SK-N-SH treated with all-trans-retinoic acid at 6 μM for 48 hours (cell line): ENCODE data around the gene ARVCF.
A peak's percentile ranks its signal among the peaks of the same experiment; 100 is the strongest.

Source experiments
- ATAC-seq: fragments of 200-7000 bp; cut with Tn5 transposase; 3 replicates; pipeline ENCODE4 v1.9.1; 2020; ENCODE audit warnings: mild to moderate bottlenecking, moderate library complexity
- ARNTL ChIP-seq: fragments of 450-650 bp; formaldehyde crosslinking; IDR thresholded peaks from 2 replicates; pipeline ENCODE4 v1.5.0; 2020; ENCODE audit warnings: low read depth, mild to moderate bottlenecking, moderate library complexity, borderline replicate concordance
- BACH2 ChIP-seq: fragments of 250-450 bp; sonication (Bioruptor Pico); IDR thresholded peaks from 2 replicates; pipeline ENCODE4 v1.9.0; 2021; ENCODE audit warnings: mild to moderate bottlenecking, borderline replicate concordance
- CSDC2 ChIP-seq: fragments of 250-450 bp; sonication (Bioruptor Pico); IDR thresholded peaks from 2 replicates; pipeline ENCODE4 v1.5.0; 2020; ENCODE audit warnings: mild to moderate bottlenecking, moderate library complexity
- ESRRG ChIP-seq: fragments of 250-450 bp; sonication (Bioruptor Pico); IDR thresholded peaks from 2 replicates; pipeline ENCODE4 v1.6.1; 2021; ENCODE audit warnings: mild to moderate bottlenecking
- GLIS3 ChIP-seq: fragments of 250-450 bp; sonication (Bioruptor Pico); IDR thresholded peaks from 2 replicates; pipeline ENCODE4 v1.5.0; 2020; ENCODE audit warnings: mild to moderate bottlenecking, moderate library complexity
- ISL1 ChIP-seq: fragments of 250-450 bp; sonication (Bioruptor Pico); IDR thresholded peaks from 2 replicates; pipeline ENCODE4 v2.1.2; 2022; ENCODE audit warnings: mild to moderate bottlenecking, moderate library complexity
- OSR1 ChIP-seq: fragments of 250-450 bp; sonication (Bioruptor Pico); IDR thresholded peaks from 2 replicates; pipeline ENCODE4 v1.8.0; 2022; ENCODE audit warnings: moderate library complexity, mild to moderate bottlenecking, inconsistent platforms
- PPARA ChIP-seq: fragments of 250-450 bp; sonication (Bioruptor Pico); IDR thresholded peaks from 2 replicates; pipeline ENCODE4 v1.5.0; 2020; ENCODE audit warnings: mild to moderate bottlenecking, borderline replicate concordance
- RARB ChIP-seq: fragments of 250-450 bp; sonication (Bioruptor Pico); IDR thresholded peaks from 2 replicates; pipeline ENCODE4 v1.8.0; 2021; ENCODE audit warnings: mild to moderate bottlenecking, moderate library complexity
- TOX ChIP-seq: fragments of 250-450 bp; sonication (Bioruptor Pico); IDR thresholded peaks from 2 replicates; pipeline ENCODE4 v1.8.0; 2021; ENCODE audit warnings: mild to moderate bottlenecking, moderate library complexity, borderline replicate concordance
- ZC3H10 ChIP-seq: fragments of 250-450 bp; sonication (Bioruptor Pico); IDR thresholded peaks from 2 replicates; pipeline ENCODE4 v1.5.1; 2021; ENCODE audit warnings: mild to moderate bottlenecking, moderate library complexity
- ZFP30 ChIP-seq: fragments of 450-650 bp; formaldehyde crosslinking; IDR thresholded peaks from 2 replicates; pipeline ENCODE4 v1.5.0; 2022; ENCODE audit warnings: mild to moderate bottlenecking, moderate library complexity
- ZNF565 ChIP-seq: fragments of 450-650 bp; formaldehyde crosslinking; conservative IDR thresholded peaks from 2 replicates; pipeline ENCODE4 v1.5.0; 2020; ENCODE audit warnings: low read depth, mild to moderate bottlenecking, moderate library complexity
- ZNF70 ChIP-seq: fragments of 450-650 bp; formaldehyde crosslinking; IDR thresholded peaks from 2 replicates; pipeline ENCODE4 v1.5.0; 2020; ENCODE audit warnings: mild to moderate bottlenecking, moderate library complexity
- ZNF8 ChIP-seq: fragments of 450-650 bp; formaldehyde crosslinking; IDR thresholded peaks from 2 replicates; pipeline ENCODE4 v1.5.0; 2020; ENCODE audit warnings: mild to moderate bottlenecking, moderate library complexity
- TF ChIP-seq, protein P1 (sequence below): fragments of 250-450 bp; sonication (Bioruptor Pico); IDR thresholded peaks from 2 replicates; pipeline ENCODE4 v1.5.1; 2021; ENCODE audit warnings: mild to moderate bottlenecking, moderate library complexity
- TF ChIP-seq, protein P2 (sequence below): fragments of 250-450 bp; sonication (Bioruptor Pico); IDR thresholded peaks from 2 replicates; pipeline ENCODE4 v1.5.0; 2020; ENCODE audit warnings: mild to moderate bottlenecking, moderate library complexity
- TF ChIP-seq, protein P3 (sequence below): fragments of 250-450 bp; sonication (Bioruptor Pico); IDR thresholded peaks from 2 replicates; pipeline ENCODE4 v1.8.0; 2021; ENCODE audit warnings: low read depth, mild to moderate bottlenecking, moderate library complexity, borderline replicate concordance
- TF ChIP-seq, protein P4 (sequence below): fragments of 250-450 bp; sonication (Bioruptor Pico); IDR thresholded peaks from 2 replicates; pipeline ENCODE4 v1.5.1; 2020; ENCODE audit warnings: low read depth, mild to moderate bottlenecking, moderate library complexity

The ARVCF gene

DNA sequence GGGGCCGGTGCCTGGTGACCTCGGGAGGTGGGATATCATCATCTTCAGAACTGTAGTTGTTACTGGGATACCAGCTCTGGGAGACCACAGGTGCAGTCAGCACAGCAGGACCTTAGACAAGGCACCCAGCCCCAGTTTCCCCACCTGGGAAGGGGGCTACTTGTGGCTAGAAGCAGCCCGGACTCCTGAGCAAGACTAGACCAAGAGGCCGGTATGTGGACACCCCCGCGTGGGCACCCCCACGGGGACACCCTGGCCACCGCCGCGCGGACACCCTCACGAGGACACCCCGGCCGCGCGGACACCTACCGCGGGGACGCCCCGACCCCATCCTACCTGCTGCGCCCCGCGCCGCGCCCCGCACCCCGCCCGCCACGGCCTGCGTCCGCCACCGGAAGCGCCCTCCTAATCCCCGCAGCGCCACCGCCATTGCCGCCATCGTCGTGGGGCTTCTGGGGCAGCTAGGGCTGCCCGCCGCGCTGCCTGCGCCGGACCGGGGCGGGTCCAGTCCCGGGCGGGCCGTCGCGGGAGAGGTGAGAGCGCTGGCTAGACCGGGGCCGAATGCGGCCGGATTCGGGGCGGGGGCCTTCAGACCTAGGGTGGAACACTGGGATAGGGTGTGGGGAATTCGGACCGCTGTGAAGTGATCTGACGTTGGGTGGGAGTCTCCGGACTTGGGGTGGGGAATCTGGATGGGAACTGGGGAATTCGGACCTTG lies 75.1 kb downstream of the ARVCF start, which contains the start of the genes COMT and TXNRD2:
COMT (plus strand) TSS at position 408 of the 718 bp plus-strand sequence. CDS start 20,755 bp downstream, outside the sequence.
TXNRD2 (minus strand) TSS at position 454 of the 718 bp plus-strand sequence; CDS start at position 439, 15 bp downstream.
- no peak for TF ChIP-seq ZNF70 (CRISPR knock-in tag)
- TF ChIP-seq ZNF8: no peak
- no peak for TF ChIP-seq ZFP30 (CRISPR knock-in tag)
- TF ChIP-seq, protein P1, sequence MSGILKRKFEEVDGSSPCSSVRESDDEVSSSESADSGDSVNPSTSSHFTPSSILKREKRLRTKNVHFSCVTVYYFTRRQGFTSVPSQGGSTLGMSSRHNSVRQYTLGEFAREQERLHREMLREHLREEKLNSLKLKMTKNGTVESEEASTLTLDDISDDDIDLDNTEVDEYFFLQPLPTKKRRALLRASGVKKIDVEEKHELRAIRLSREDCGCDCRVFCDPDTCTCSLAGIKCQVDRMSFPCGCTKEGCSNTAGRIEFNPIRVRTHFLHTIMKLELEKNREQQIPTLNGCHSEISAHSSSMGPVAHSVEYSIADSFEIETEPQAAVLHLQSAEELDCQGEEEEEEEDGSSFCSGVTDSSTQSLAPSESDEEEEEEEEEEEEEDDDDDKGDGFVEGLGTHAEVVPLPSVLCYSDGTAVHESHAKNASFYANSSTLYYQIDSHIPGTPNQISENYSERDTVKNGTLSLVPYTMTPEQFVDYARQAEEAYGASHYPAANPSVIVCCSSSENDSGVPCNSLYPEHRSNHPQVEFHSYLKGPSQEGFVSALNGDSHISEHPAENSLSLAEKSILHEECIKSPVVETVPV (CRISPR knock-in tag): no peak
- TF ChIP-seq ARNTL (CRISPR knock-in tag): no peak
- no peak for TF ChIP-seq TOX (CRISPR knock-in tag)
- TF ChIP-seq ZC3H10: no peak
- TF ChIP-seq GLIS3 (CRISPR knock-in tag): no peak
- no peak for TF ChIP-seq OSR1 (CRISPR knock-in tag)
- ATAC-seq: peak; percentile 82

DNA sequence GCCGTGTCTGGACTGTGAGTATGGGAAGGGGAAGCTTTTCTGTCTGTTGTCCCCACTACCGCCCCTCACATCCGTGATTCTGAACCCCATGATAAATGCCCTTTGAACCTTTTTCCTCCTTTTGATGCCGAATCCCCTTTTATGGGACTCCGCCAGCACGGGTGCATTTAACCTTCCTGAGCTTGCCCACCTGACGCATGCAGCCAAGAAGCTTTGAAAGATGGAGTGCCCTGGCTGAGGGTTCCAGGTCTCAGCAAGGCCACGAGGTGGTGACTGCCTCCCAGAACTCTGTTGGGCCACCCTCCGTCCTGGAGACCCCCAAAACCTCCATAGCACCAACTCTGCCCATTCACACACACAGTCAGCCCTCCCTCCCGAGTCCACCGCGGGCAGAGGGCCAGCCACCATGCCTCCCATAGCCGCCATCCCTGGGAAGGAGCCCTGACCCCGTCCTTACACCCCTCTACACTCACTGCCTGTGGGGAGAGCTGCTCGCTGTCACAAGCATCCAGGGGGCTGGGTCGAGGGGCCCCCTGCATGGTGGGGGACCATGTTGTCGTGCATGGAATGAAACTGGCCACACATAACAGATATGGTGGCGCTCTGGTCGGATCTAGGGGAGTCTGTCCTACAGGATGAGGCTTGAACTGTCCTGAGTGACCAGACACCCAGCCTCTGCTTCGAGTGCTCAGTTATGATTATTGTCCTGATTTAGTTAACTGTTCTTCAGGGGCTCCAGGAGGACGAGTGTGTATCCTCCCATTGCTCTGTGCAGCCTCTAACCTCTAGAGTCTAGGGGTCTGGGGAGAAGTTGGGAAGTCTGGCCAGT lies 75.9 kb downstream of the ARVCF start:
- peak; percentile 38 for ATAC-seq
- TF ChIP-seq RARB (CRISPR knock-in tag) (no peak), ZNF8 (no peak), ARNTL (CRISPR knock-in tag) (no peak)

DNA sequence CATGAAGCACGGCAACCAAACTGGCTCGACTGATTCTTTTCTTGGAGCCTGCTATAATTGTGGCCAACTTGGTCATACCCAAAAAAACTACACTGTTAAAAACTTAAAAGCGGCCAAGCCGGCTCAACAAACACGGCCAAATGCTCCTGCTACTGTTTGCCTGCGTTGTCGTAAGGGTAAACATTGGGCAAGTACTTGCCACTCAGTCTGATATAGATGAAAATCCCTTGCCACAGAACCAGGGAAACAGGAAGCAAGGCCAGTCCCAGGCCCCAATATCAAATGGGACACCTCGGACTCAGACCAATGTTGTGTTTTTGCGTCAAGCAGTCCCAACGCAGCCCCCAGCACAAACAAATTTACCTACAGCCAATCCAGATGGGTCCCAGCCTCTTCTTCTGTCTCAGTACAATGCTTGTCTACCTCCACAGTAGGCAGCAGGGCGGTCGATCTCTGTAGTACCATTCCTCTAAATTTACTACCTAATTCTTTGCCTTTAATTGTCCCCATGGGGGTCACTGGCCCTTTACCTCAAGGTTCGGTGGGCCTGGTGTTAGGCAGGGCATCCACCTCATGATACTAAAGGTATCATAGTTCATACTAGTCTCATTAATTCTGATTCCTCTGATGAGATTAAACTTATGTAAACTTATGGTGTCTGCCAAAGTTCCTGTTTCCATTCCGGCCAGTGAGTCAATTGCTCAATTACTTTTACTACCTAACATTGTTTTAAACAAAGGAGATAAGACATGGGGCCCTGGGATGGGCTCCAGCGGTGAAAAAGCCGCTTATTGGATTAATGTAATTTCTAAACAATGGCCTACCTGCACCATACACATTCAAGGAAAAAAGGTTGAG lies 78.8 kb downstream of the ARVCF start:
- no peak for ATAC-seq
- no peak for TF ChIP-seq ZNF8
- no peak for TF ChIP-seq ESRRG
- TF ChIP-seq PPARA: no peak
- TF ChIP-seq, protein P2, sequence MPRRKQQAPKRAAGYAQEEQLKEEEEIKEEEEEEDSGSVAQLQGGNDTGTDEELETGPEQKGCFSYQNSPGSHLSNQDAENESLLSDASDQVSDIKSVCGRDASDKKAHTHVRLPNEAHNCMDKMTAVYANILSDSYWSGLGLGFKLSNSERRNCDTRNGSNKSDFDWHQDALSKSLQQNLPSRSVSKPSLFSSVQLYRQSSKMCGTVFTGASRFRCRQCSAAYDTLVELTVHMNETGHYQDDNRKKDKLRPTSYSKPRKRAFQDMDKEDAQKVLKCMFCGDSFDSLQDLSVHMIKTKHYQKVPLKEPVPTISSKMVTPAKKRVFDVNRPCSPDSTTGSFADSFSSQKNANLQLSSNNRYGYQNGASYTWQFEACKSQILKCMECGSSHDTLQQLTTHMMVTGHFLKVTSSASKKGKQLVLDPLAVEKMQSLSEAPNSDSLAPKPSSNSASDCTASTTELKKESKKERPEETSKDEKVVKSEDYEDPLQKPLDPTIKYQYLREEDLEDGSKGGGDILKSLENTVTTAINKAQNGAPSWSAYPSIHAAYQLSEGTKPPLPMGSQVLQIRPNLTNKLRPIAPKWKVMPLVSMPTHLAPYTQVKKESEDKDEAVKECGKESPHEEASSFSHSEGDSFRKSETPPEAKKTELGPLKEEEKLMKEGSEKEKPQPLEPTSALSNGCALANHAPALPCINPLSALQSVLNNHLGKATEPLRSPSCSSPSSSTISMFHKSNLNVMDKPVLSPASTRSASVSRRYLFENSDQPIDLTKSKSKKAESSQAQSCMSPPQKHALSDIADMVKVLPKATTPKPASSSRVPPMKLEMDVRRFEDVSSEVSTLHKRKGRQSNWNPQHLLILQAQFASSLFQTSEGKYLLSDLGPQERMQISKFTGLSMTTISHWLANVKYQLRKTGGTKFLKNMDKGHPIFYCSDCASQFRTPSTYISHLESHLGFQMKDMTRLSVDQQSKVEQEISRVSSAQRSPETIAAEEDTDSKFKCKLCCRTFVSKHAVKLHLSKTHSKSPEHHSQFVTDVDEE (CRISPR knock-in tag): no peak
- TF ChIP-seq ZNF565 (CRISPR knock-in tag): no peak
- TF ChIP-seq CSDC2: no peak
- TF ChIP-seq, protein P3, sequence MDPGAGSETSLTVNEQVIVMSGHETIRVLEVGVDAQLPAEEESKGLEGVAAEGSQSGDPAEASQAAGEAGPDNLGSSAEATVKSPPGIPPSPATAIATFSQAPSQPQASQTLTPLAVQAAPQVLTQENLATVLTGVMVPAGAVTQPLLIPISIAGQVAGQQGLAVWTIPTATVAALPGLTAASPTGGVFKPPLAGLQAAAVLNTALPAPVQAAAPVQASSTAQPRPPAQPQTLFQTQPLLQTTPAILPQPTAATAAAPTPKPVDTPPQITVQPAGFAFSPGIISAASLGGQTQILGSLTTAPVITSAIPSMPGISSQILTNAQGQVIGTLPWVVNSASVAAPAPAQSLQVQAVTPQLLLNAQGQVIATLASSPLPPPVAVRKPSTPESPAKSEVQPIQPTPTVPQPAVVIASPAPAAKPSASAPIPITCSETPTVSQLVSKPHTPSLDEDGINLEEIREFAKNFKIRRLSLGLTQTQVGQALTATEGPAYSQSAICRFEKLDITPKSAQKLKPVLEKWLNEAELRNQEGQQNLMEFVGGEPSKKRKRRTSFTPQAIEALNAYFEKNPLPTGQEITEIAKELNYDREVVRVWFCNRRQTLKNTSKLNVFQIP (CRISPR knock-in tag): no peak
- TF ChIP-seq, protein P1 (CRISPR knock-in tag): no peak
- TF ChIP-seq BACH2 (CRISPR knock-in tag): no peak
- TF ChIP-seq, protein P4, sequence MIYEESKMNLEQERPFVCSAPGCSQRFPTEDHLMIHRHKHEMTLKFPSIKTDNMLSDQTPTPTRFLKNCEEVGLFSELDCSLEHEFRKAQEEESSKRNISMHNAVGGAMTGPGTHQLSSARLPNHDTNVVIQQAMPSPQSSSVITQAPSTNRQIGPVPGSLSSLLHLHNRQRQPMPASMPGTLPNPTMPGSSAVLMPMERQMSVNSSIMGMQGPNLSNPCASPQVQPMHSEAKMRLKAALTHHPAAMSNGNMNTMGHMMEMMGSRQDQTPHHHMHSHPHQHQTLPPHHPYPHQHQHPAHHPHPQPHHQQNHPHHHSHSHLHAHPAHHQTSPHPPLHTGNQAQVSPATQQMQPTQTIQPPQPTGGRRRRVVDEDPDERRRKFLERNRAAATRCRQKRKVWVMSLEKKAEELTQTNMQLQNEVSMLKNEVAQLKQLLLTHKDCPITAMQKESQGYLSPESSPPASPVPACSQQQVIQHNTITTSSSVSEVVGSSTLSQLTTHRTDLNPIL: no peak
- TF ChIP-seq ISL1 (CRISPR knock-in tag): no peak
- TF ChIP-seq TOX (CRISPR knock-in tag): no peak
